ENCODE results near the gene RAD18.

DNA sequence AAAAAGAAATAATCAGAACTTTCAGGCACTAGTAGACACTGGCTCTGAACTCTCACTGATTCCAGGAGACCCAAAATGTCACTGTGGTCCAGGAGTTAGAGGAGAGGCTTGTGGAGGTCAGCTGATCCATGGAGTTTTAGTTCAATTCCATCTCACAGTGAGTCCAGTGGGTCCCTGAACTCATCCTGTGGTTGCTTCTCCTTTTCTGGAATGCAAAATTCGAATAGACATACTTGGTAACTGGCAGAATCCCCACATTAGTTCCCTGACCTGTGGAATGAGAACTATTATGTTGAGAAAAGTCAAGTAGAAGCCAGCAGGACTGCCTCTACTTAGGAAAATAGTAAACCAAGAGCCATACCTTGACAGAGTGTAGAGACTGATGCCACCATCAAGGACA, 106.6 kb downstream of the RAD18 start:
- TF ChIP-seq, protein P1, sequence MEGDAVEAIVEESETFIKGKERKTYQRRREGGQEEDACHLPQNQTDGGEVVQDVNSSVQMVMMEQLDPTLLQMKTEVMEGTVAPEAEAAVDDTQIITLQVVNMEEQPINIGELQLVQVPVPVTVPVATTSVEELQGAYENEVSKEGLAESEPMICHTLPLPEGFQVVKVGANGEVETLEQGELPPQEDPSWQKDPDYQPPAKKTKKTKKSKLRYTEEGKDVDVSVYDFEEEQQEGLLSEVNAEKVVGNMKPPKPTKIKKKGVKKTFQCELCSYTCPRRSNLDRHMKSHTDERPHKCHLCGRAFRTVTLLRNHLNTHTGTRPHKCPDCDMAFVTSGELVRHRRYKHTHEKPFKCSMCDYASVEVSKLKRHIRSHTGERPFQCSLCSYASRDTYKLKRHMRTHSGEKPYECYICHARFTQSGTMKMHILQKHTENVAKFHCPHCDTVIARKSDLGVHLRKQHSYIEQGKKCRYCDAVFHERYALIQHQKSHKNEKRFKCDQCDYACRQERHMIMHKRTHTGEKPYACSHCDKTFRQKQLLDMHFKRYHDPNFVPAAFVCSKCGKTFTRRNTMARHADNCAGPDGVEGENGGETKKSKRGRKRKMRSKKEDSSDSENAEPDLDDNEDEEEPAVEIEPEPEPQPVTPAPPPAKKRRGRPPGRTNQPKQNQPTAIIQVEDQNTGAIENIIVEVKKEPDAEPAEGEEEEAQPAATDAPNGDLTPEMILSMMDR (conservative IDR thresholded peaks at IDR 0.05; ENCODE audit: low read length), result no peak
- no peak for TF ChIP-seq EZH2phosphoT487 (IDR thresholded peaks at IDR 0.05; ENCODE audit: borderline replicate concordance, low read depth, low read length)
